GM18517 (cell line): Measurements from ENCODE around the gene RPP38.

ENCODE experiments used
- ATAC-seq: cut with Tn5 transposase; IDR thresholded peaks from one replicate; pipeline ENCODE4 v1.9.1; 2021; ENCODE audit warnings: mild to moderate bottlenecking, moderate library complexity; ENCODE audit not compliant: unreplicated experiment

Gene RPP38

GRCh38 chr10:15149042-15149771, 52.1 kb downstream of the RPP38 start:
- no peak for ATAC-seq

- no peak for ATAC-seq
Measured at GRCh38 chr10:15150563-15150962, 53.4 kb downstream of the RPP38 start.

- no peak for ATAC-seq
Measured at GRCh38 chr10:15152556-15152955, 55.4 kb downstream of the RPP38 start.
